ENCODE measurements around the gene KCNAB1.

KCNAB1 gene

DNA sequence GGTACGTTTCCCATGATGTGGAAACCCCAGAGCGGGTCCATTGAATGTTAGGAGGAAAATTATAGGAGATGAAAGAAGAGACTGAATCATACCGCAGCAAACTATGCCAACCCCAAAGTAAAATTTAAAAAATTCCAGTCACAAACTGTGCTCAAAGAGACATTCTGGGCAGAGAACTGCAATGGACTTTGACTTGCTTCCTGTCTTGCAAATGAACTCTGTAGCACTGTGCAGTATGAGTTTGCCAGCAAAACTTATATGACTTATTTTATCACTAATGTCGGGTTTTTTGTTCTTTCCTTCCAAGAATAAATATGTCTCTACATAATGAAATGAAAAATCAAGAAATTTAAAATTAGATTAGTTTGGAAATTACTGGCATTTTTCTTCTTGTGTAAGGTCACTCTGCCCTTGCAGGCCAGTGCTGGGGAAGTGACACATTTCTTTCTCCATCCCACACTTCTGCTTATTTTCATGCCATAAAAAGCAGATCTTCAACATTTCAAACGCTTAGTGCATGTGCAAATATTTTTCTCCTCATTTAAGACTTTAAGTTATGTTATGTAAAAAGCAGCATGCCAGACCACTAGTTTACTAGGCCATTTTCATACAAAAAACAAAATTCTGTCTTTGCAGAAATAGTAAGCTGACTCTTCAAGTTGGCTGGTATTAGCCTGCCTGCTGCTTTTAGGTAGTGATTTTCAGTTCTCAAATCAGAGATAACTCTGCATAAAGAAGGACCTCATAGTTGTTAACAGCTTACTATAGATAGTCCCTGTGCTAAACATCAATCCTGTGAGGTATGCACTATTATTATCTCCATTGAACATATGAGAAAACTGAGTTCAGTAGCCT is 466.8 kb downstream of the KCNAB1 start:
- peak; percentile 41 for DNase-seq

DNA sequence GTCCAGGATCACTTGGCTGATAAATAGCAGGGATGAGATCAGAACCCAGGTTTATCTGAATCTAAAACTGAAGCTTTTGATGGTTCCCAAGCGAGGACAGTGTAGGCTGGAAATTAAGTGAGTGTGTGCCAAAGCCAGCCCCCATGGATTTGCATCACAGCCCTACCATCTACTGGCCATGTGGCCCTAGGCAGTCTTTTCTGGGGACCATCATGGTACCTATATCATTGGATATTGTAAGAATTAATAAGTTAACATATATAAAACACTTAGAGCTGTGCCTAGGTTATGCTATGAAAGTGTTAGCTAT is 467.3 kb downstream of the KCNAB1 start:
- no peak for DNase-seq

Data from hematopoietic multipotent progenitor cell treated with erythropoietin and hydrocortisone succinate and interleukin-3 and kit ligand, for 4 days (in vitro differentiated cells).